Stimulated activated CD8-positive, alpha-beta memory T cell treated with anti-CD3 and anti-CD28 coated beads, Interleukin-15, amount 100 ng/mL, for 24 hours (primary cell): ENCODE data around the gene MARCHF2.
A peak's percentile ranks its signal among the peaks of the same experiment; 100 is the strongest.
"Not testable (repeated sequence)": the region's sequence is repeated elsewhere in the genome, so short reads cannot be mapped to it uniquely, and the experiment has no call there.

Experiments
- DNase-seq: peaks from one replicate; pipeline ENCODE4 v3.0.0-alpha.2; 2020; ENCODE audit warnings: low read depth

The MARCHF2 gene

GRCh38 chr19:8410718-8411117, 2.4 kb upstream of the MARCHF2 start:
- DNase-seq, result not testable (repeated sequence)

GRCh38 chr19:8413629-8413995, 507 bp downstream of the MARCHF2 start:
- DNase-seq, result no peak

GRCh38 chr19:8416796-8417195, 3.7 kb downstream of the MARCHF2 start:
- no peak for DNase-seq

- DNase-seq, result no peak
Observed at GRCh38 chr19:8421484-8422461, 8.7 kb downstream of the MARCHF2 start.

- no peak for DNase-seq
Observed at GRCh38 chr19:8423817-8424223, 10.7 kb downstream of the MARCHF2 start.

GRCh38 chr19:8425331-8425730, 12.2 kb downstream of the MARCHF2 start:
- not testable (repeated sequence) for DNase-seq

GRCh38 chr19:8426283-8426682, 13.2 kb downstream of the MARCHF2 start:
- no peak for DNase-seq

- DNase-seq, result no peak
Observed at GRCh38 chr19:8429044-8429443, 15.9 kb downstream of the MARCHF2 start.

- DNase-seq, result no peak
Observed at GRCh38 chr19:8429826-8430225, 16.7 kb downstream of the MARCHF2 start.

GRCh38 chr19:8430650-8431049, 17.5 kb downstream of the MARCHF2 start:
- no peak for DNase-seq

GRCh38 chr19:8438236-8438635, 25.1 kb downstream of the MARCHF2 start:
- DNase-seq, result no peak

- no peak for DNase-seq
Observed at GRCh38 chr19:8441725-8442544, 28.8 kb downstream of the MARCHF2 start.

- not testable (repeated sequence) for DNase-seq
Observed at GRCh38 chr19:8444140-8444676, 31.1 kb downstream of the MARCHF2 start.

GRCh38 chr19:8444677-8445487, 31.8 kb downstream of the MARCHF2 start, which contains the start of gene HNRNPM:
HNRNPM (plus strand) TSS chr19:8444975; CDS start chr19:8444999, 24 bp downstream.
- DNase-seq, result peak; percentile 100

- peak; percentile 15 for DNase-seq
Observed at GRCh38 chr19:8445488-8446001, 32.4 kb downstream of the MARCHF2 start.

- DNase-seq, result no peak
Observed at GRCh38 chr19:8446061-8446709, 33.1 kb downstream of the MARCHF2 start.

- DNase-seq, result no peak
Observed at GRCh38 chr19:8449830-8450229, 36.7 kb downstream of the MARCHF2 start.

- DNase-seq, result no peak
Observed at GRCh38 chr19:8451377-8451776, 38.3 kb downstream of the MARCHF2 start.

- DNase-seq, result no peak
Observed at GRCh38 chr19:8451885-8452284, 38.8 kb downstream of the MARCHF2 start.

- DNase-seq, result no peak
Observed at GRCh38 chr19:8452446-8453123, 39.5 kb downstream of the MARCHF2 start.
